ENCODE measurements around the gene ATG4A.

The ATG4A gene

GRCh38 chrX:108168961-108169740 lies 77.6 kb downstream of the ATG4A start:
- DNase-seq (ENCODE audit: low read depth in 4 of 4, low spot score in 1 of 4), result no peak

DNA sequence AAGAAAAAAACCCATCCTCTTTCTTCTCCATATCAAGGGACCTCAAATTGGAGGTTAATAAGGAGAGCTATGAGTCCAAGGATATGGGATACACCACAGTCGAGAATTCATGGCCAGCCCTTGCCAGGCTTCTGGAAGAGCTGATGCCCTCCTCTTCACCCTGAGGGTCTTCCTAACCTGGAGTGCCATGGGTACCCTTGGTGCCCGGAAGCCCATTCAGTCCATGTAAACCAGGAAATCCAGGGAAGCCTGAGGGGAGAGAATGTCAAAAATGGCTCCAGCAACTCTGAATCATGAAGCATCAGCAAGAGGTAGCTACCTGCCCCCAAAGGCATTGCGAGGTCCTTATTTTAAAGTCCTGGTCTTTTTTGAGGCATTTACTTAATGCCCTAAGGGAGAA lies 78.2 kb downstream of the ATG4A start:
- DNase-seq (ENCODE audit: low read depth in 4 of 4, low spot score in 1 of 4), result no peak

DNA sequence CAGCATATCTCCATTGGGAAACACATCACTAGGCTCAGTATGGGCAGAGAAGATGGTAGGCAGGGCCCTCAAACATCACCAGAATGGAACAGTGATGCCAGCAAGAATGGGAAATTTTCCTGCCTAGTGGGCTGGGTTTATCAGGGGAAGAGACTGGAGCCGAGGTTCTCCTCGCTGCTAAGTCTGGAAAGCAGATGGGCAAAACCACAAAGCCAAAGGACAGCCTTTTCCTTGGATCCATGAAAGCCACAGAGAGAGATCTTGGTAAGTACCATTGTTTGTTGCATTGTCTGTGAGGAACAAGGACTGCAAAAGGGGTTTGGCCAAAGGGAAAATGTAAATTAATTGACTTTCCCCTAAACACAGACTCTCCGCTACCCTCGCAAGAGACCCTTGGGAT lies 80.1 kb downstream of the ATG4A start:
- DNase-seq (ENCODE audit: low read depth in 4 of 4, low spot score in 1 of 4), result no peak

DNA sequence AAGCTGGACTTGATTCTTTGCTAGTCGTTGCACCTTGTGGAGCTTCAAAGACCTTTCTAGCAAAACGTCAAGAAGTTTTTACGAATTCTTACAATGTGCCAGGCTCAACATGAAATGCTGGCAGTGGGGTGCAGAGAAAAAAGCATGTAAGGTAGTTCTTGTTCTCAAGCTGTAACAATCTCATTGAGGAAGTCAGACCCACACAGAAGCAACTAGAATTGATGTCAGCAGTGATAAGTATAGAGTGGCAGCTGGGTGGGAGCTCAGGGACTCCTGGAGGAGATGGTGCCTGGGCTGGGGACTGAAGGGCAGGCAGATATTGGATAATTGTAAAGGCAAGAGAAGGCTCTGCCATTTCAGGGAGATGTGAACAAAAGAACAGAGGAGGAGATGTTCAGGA lies 82.3 kb downstream of the ATG4A start:
- DNase-seq (ENCODE audit: low read depth in 4 of 4, low spot score in 1 of 4), result no peak

- no peak for DNase-seq (ENCODE audit: low read depth in 4 of 4, low spot score in 1 of 4)
Measured at GRCh38 chrX:108177351-108178142, 86.0 kb downstream of the ATG4A start.

DNA sequence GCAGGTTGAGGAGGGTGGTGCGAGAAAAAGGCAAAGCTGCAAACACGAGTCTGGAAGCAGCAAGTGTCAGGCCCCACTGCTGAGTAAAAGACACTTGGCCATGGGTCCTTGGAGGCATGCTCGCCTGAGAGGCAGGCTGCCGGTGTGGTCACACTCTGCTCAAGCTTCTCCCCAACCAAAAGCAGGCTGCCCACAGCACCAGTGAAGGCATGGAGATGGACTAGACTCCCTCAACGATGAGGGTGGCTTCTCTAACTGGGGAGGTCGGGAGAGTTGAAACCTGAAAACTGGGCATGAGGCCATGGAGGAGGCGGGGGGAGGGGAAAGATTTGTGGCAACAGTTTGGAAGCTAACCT lies 86.5 kb downstream of the ATG4A start:
- DNase-seq (ENCODE audit: low read depth in 4 of 4, low spot score in 1 of 4), result no peak

GRCh38 chrX:108186811-108187210 lies 95.2 kb downstream of the ATG4A start:
- DNase-seq (ENCODE audit: low read depth in 4 of 4, low spot score in 1 of 4), result no peak

DNA sequence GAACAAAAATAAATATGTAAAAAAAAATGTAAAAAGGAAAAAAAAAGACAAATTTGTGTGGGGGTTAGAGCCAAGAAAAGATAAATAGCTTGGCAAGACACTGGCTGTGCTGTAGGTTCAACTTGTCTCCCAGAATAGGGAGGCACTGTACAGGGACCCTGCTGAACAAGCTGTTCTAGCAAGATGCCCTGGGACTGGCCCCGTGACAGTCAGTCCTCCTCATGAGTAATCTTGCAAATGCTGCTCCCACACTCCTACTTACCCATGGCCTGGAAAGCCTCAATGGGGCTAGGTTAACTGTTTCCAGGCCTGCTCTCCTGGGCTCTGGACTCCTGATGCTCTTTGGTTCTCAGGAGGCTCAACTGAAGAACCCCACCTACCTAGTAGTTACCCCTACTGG lies 106.8 kb downstream of the ATG4A start:
- no peak for DNase-seq (ENCODE audit: low read depth in 4 of 4, low spot score in 1 of 4)

- no peak for DNase-seq (ENCODE audit: low read depth in 4 of 4, low spot score in 1 of 4)
Measured at GRCh38 chrX:108199041-108199440, 107.5 kb downstream of the ATG4A start.

DNA sequence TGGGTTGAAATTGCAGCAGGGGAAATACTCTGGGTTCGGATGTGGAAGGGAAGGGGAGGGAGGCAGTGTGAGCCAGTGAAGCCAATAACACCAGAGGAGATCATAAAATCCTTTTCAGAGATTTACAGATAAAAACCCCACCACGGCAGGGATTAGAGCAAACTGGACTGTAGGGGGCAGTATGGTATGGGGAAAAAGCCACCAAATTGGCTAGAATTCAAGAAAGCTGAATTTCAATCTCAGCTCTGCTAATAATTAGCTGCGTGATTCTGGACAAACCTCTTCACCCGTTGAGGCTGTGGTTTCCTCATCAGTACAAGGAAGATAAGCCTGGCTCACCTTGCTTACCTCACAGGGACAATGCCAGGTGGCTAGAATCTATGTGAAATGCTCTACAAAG lies 108.1 kb downstream of the ATG4A start:
- no peak for DNase-seq (ENCODE audit: low read depth in 4 of 4, low spot score in 1 of 4)

GRCh38 chrX:108203540-108203939 lies 112.0 kb downstream of the ATG4A start:
- no peak for DNase-seq (ENCODE audit: low read depth in 4 of 4, low spot score in 1 of 4)
